HG02840 (cell line): Measurements from ENCODE around the gene ANKFN1.
"Not testable (repeated sequence)": the region's sequence is repeated elsewhere in the genome, so short reads cannot be mapped to it uniquely, and the experiment has no call there.

Experiments used
- ATAC-seq: cut with Tn5 transposase; IDR thresholded peaks from one replicate; pipeline ENCODE4 v1.9.1; 2021; ENCODE audit warnings: mild to moderate bottlenecking, moderate library complexity, moderate number of reproducible peaks; ENCODE audit not compliant: unreplicated experiment, low FRiP score

Gene ANKFN1

DNA sequence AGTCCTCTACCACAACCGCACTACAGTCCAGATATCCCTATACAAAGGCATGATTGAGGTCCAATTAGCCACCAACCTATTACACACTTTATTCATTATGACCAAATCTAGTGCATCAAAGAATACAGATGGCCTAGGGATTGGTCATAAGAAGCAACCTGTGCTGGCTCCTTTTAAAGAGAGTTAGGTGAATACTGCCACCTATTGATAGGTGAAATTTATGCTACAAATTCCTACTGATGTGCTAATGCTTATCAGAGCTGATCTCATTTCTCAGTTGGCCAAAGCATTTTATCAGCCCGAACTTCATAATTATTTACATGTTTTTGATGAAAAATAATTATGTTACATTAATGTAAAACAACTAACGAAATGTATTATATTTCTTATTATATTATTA lies 166.3 kb downstream of the ANKFN1 start:
- no peak for ATAC-seq

DNA sequence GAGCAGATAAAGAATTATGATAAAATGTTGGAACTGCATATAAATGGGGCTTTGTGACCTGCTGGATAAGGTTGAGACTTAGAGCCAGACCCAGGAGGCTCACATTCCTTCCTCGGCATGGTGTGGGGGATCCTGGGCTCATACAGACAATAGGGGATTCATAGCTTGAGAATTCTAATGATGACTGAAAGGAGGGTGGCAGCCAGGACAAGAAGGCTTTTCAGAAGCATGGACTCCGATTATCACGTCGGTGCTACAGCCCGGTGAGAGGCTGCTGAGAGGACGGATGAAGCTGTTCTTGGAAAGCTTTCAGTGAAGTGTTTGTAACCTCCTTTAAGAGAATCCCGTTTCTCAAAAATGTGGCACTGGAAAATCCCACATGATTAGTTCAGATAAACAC lies 167.2 kb downstream of the ANKFN1 start:
- ATAC-seq, result no peak

DNA sequence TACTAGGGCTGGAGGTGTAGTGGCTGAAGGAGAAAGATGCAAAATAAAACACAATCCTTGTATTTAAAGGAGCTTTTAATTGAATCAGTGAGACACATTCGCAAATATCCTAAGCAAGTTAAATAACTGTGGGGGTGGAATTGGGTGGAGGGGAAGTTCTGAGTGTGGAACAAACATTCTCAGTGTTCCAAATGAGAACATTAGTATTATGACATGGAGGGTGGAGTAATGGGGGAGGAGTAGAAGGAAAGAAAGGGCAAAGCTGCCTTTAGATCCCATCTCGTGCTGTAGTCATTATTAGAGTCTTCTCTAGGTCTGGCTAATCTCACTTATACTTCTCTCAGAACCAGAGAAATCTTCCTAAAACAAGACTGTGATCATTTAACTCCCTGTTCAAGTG lies 169.7 kb downstream of the ANKFN1 start:
- ATAC-seq, result no peak

DNA sequence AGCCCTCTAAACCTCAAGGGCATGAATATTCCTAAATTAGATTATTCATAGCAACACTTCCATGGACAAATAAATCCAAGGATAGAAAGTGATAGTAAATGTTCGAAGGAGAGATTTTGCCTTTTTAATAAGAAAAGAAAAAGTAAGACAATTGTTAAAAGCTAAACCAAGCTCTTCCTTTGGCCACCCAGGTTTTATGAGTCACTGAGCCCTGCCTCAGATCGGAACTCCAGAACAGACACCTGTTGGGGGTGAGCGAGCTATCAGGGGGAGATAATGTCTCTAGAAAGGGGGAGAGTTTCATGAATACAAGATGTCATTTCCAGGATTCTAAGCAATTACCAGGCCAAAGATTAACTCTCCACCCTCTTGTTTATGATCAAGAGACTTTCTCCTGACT lies 171.4 kb downstream of the ANKFN1 start:
- ATAC-seq, result no peak

DNA sequence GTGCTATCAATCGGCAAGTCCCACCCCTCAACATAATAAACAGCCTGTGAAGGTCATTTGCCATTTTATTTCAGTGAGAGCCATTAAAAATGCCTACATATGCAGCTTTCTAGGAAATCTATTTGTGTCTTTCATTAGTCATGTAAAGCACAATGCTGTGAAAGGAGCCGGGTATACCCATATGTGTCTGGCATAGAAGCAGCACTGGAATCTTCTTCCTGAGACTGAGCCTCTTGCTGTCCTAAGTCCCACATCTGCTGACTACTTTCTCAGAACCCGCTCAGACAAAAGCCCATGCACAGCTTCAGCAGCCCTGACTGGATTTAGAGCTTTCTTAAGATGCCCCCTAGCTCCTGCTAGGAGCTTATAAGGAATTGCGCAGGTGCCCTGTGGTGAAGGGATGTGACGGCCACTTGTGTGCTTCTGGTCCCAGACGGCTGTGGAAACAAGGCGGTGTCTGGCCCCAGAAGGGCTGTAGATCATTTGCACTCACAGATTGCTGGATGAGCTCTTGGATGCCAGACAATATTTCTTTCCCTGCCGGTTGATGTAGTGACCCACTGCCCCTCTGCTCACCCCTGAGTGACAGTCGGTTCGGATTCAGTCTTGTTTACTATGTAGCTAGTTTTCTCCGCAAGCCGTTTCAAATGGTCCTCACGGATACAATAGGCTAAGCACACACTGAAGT lies 172.2 kb downstream of the ANKFN1 start:
- no peak for ATAC-seq

DNA sequence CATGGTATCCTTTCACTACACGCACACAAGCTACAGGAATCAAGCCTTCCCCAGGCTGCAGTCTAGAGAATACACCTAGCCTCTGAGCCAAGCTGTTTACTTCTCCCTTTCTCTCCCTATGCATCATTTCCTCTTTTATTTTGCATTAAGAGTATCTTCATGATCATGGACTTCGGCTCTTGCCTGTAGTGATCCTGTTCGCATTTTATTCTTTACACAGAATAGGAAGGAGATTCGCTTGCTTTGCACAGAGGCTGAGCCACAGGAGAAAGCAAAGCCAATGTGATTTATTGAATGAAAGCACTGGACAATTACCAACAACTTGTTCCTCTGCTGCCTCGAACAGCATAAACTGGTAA lies 172.7 kb downstream of the ANKFN1 start:
- ATAC-seq, result no peak

DNA sequence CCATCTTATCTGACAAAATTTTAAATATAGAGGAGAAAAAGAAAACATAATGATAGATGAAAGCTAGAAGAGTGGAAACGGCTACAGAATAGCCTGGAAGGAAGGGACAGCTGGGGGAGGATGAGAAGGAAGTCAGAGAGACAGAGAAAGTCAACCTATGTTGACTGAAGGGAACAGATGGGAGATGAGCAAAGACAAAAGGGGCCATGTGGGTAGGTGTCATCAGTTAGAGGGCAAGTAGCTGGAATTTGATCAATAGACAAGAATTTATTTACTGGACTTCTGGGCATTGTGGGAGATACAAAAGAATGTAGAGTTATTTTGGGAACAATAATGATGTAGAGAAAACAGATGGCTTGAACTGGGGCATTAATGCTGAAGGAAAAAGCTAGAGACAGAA lies 194.4 kb downstream of the ANKFN1 start:
- no peak for ATAC-seq

DNA sequence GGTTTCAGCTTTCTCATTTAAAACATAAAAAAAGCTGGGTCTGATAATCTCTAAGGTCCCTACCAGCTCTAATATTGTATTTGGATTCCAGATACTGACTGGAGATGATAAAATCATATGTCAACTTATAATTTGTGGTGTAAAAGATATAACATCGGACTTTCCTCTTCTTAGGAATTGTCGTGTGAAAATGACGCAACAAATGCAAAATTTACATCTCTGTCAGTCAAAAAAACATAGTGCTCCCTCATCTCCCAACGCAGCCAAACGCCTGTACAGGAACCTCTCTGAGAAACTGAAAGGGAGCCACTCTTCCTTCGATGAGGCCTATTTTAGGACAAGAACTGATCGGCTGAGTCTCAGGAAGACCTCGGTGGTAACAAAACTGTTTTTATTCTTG lies 197.3 kb downstream of the ANKFN1 start:
- no peak for ATAC-seq

DNA sequence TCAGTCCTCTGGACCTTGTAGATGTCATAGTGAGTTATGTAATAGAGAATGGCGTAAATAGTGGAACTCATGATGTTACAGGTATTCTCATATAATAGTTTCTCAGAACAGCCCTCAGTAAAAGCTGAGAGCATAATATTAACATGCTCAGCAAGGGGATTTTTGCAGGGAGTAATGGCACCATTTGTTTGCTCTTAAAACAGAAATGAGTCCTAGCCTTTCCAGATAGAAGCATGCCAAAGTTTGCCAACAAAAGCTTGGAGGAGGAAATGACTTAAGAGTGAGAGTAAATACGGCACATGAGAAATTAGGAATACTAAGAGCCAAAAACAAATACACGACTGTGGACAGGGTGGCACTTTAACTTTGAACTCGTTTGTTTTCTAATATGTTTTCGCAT lies 198.4 kb downstream of the ANKFN1 start:
- no peak for ATAC-seq

DNA sequence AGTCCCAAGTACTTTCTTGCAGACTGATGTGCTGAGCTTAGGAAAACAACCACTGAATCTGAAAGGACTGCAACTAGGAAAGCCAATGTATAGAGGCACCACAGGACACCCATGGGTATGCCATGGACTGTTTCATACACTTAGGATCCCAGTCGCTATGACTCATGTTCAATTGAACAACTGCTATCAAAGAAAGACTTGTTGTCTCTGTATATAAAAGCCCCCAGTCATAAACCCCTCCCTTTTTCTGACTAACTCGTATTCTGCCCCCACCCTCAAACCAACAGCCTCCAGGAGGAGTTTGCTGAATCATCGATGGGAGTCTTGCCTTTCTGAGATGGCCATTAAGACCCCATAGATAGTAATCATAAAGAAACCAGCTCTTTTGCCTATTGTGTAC lies 205.4 kb downstream of the ANKFN1 start:
- no peak for ATAC-seq

DNA sequence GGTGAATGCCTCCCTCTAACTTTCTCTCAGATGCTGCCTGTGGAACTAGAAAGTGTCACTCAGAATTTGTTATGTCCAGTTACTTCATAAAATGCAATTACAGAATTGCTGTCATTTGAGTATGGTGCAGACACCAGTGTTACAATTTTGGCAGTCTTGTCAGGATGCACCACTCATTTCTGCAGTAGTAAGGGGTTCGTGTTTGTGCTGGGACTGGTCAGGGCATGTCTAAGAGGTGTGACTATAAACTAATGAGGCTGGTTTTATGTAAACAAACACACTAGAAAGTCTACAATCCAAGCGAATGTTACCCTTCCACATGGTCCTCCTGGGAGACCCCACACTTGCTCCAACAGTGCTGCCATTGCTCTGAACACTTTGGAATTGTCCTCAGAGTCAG lies 206.2 kb downstream of the ANKFN1 start:
- no peak for ATAC-seq

DNA sequence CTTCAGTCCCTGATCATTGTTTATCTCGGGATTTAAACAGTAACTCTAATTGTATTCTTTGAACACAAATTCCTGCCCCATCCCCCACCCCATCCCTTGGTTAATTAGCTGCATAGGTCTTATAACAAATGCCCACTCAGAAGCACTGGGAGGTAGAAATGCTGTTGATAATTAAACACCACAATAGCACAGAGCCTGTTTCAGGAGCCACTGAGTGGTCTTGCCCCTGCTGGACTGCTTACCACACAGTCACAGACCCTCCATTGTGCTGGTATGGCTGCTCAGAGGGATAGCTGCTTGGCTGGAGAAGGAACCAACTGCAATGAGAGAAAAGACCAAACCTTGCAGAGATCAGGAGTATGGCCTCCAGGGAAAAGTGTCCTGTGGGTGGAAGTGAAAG lies 214.1 kb downstream of the ANKFN1 start:
- ATAC-seq, result no peak

DNA sequence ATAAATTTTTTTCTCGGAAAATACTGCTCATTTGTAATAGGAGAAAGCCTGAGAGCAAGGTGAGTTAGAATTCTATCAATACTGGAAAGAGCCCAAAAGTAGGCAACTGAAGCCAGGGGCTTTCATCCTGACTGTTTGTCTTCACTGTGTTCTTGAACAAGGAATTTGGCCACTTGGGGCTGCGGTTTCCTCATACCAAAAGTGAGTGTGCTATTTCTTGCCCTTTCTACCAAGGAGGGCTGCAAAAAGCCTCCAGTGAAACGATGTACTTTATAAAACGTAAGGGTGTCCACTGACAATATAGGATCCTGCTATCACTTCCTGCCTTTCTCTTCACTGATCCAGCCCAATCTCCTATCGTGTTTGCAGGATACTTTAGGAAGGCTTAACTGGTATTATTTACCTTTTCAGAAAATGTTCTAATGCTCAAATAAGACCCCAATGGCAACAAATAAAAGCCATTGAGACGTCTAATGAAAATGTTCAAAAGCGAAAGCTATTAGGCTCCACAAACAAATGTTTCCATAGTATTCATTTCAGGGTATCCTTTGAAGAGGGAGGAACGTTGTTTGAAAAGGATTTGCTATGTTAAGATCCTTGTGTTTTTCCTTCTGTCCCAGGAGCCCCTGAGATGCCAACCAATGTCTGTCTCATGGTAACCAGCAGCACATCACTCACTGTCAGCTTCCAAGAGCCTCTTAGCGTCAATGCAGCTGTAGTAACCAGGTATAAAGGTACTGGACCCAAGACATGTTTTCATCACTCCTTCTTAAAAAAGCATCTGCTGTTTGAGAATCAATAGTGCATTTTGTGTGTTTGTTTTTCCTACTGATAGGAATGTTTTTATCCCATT lies 220.9 kb downstream of the ANKFN1 start:
- ATAC-seq, result no peak

DNA sequence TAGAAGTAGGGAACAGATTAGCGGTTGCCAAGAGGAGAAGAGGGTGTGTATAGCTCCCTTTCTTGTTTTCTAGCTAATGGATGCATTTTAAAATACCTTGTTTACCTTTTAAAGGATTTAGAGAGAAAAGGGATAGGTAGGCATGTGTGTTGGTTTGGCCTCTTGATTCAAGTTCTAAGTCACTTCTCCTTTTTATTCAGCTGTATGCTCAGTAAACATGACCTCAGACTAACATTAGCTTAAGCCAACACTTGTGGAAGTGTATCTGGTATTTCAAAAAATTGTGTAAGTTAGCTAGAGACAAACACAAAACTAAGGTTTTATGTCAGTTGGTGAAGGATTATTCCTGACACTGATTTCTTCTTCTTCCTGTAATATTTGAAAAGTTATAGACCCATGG lies 236.1 kb downstream of the ANKFN1 start:
- no peak for ATAC-seq

DNA sequence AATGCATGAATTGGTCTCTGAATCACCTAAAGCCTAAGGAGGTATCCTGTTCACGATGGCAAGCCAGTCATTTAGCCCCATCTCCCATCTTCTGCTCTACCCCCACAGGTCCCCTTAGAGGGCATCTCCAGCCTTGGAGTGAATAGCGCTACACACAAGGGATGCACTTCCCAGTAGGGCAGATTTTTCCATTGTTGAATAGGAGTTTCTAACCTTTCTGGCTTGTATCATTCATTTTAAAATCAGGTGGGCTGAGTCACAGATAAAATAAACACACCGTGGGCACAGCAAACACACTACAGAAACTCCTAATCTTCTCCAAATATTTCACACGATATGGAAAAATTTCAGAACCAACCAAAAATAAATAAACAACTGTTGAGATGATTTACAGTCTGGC lies 239.0 kb downstream of the ANKFN1 start:
- no peak for ATAC-seq

DNA sequence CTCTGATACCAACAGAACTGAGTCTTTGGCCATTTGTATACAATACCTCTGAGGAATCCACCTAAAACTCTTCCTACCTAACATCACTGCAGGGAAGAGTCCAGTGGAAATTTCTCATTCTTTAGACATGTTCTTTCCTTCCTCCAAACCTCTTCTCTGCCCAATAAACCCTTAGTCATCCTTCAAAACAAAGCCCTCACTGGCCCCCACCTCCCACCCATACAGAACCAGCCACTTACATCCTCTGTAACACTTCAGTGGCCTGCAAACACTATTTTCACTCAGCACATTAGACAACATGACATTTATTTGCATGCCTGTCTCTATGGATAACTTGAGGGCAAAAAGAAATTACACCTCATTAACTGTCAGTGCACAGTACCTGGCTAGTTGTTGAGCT lies 239.9 kb downstream of the ANKFN1 start:
- ATAC-seq, result no peak

DNA sequence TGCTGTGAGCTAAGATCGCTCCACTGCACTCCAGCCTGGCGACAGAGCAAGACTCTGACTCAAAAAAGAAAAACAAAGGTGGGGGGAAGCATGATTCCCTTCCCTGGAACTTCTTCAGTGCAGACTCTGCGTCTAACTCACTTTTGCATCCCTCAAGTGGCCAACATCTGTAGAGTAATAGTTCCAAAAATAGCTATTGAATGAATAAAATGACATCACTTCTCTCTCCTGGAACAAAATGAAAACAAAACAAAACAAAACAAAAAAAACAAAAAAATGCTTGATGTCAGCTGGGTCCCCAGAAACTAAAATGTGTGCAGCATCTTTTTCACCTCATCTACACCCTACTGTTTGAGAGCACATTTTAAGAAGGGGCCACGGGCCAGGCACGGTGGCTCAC lies 242.5 kb downstream of the ANKFN1 start:
- ATAC-seq, result no peak

DNA sequence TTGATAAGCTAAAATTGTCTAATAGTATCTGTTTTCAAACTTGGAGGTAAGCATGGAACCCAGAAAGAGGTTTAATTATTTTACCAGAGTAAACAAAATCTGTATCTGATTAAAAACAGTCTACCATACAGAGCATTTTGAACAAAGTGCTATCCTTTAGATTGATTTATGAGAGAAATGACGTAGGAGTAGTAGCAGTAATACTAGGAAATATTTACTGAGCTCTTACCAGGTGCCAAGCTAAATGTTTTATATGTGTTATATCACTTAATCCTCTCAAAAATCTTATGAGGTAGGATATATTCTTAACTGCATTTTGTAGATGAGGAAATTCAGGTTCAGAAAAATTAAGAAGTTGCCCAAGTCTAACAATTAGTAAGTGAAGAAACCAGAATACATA lies 253.8 kb downstream of the ANKFN1 start:
- no peak for ATAC-seq

DNA sequence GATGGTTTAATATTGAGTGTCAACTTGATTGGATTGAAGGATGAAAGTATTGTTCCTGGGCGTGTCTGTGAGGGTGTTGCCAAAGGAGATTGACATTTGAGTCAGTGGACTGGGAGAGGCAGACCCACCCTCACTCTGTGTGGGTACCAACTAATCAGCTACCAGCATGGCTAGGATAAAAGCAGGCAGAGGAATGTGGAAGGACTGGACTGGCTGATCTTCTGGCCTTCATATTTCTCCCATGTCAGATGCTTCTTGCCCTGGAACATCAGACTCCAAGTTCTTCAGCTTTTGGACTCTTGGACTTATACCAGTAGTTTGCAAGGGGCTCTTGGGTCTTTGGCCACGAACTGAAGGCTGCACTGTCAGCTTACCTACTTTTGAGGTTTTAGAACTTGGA lies 259.1 kb downstream of the ANKFN1 start:
- not testable (repeated sequence) for ATAC-seq

DNA sequence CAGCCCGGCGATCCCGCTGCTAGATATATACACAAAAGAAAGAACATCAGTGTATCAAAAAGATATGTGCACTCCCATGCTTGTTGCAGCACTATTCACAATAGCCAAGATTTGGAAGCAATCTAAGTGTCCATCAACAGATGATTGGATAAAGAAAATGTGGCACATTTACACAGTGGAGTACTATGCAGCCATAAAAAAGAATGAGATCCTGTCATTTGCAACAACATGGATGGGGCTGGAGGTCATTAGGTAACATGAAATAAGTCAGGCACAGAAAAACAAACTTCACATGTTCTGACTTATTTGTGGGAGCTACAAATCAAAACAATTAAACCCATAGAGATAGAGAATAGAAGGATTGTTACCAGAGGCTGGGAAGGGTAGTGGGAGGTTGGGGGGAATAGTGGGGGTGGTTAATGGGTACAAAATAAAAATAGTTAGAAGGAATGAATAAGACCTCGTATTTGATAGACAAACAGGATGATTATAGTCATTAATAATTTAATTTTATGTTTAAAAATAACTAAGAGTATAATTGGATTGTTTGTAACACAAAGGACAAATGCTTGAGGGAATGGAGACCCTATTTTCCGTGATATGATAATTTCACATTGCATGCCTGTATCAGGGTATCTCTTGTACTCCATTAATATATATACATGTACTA lies 263.5 kb downstream of the ANKFN1 start:
- no peak for ATAC-seq

DNA sequence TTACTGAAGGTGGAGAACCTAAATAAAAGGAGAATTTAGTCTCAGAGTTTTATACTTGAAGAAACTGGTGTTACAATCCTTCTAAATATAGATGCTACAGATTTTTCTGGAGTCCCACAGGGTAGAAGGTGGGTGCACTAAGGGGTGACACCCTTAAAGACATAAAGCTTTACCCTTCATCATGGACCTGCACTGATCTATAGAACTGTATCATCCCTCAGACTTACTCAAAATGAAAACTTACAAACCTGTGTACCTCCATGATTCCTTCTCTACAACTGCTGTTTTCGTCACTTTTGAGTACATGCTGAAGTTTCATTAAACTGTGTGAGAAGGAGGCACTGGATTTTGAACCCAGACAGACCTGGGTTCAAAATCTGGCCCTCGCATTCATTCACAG lies 270.7 kb downstream of the ANKFN1 start:
- no peak for ATAC-seq
